GM18498 (cell line): ENCODE data around the gene PACRG.

Experiments used
- ATAC-seq: cut with Tn5 transposase; IDR thresholded peaks from one replicate; pipeline ENCODE4 v1.9.1; 2021; ENCODE audit warnings: mild to moderate bottlenecking, moderate library complexity; ENCODE audit not compliant: unreplicated experiment

PACRG gene

DNA sequence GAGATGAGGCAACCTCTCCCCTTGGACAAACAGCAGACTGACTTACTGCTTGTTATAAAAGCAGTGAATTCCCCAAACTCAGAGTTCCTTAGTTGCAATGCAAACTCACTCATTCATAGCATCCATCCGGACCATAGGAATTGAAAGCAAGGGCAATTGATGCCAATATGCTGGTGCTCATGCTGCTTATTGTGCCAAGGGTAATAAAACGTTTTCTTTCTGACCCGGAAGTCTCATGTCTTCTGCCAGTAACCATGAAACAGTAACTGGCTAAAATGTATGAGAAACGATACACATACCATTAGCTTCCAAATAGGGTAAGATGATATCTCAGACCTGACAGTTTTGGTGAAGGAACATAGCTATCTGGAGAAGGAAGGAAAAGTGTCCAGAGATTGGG is 18.3 kb upstream of the PACRG start:
- no peak for ATAC-seq

DNA sequence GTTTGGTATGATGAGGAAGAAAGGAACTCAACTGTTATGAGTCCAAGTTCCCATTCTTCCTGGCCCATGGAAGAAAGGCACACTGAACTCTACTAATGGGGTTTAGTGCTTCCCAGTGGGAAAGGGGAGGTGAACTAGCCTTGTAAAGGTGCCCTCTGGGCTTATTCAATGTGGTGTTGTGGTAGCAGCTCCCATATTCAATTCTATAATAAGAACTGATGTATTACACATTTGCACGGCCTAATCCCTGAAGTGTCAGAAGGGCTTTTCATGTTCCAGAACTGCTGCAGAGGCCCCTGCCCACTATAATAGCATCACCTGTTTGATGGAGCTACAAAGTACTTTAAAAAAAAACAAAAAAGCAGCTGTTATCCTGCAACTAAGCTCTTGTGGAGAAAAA is 17.4 kb upstream of the PACRG start:
- ATAC-seq, result no peak

DNA sequence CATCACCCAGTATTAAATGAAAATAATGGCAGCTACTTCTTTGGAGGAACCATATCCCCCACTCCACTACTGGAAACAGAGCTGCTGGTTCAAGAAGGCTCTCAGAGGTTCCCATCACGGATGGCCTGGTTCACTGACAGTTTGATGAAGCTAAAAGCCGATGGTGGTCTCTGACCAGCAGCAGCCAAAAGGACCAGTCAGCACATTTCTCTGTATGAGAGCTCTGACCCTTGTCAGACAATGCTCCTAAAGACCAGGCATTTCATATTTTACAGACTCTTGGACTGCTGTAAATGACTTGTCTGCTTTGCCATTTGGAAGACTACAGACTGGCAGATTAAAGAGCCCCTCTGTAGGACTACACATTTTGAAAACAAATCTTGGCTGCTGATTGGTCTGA is 16.8 kb upstream of the PACRG start:
- no peak for ATAC-seq

DNA sequence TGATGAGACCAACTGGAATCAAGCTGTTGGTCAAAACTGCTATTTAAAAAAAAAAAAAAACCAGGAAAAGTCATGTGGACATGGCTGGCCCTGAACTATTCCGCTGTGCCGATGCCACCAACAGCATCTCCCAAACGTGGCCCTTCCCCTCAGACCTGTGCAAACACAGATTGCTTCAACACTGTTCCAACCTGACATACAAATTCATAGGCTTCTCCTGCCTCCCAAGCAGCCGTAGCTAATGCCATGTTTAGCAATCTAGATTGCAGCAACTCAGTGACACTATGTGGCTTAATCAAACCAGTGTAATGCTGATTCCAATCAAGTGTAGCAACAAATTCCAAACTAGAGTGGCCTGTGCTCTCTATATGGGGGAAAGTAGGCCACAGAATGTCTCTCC is 16.4 kb upstream of the PACRG start:
- ATAC-seq, result no peak

DNA sequence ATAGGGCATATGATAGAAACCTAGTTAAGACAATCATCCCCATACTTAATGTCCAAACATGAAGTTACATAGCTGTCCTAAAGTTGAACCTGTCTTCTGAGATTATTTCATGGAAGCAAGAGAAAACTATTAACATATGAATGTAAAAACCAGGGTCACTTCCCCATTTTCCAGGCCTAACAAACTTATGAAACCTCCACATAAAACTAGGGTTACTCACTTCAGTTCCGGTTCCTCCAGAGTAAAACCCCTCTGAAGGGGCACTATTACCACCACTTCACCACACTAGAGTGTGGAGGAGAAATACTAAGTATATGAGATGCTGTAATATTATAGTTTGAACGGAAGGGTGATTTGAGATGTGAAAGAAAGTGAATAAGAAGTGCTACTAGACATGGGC is 15.1 kb upstream of the PACRG start:
- no peak for ATAC-seq

DNA sequence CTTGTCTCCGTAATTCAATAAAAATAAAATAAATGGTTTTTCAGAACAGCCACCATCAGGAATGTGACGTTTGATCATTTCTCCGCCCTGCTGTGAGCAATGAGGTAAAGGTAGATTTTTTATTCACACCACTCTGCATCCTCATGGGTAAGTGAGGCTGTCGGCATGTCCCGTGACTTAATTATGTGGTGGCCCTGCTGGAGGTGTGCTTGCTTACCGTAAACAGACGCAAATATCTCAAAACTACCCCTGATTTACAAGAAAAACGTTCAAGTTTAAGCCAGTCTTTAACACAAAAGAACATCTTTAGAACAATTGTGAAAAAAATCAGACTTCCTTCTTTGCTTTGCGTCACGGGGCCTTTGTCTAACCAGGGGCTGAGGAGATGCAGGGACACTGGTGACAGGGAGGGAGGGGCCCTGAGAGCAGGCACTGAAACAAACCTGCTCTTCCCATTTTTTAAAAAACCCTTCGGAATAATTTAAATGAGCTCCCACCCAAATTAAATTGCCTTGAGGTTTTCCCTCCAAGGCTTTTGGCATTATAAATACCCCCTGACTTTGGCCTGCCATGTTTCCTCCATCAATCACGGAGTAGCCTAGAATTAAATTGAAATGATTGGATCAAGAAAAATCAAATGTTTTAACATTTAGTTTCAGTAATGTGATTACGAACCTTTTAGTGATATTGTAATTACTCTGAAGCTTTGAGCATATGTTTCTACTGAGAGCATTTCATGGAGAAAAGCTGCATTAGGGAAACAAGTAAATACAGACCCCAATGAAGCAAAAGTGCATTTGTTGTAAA is 13.6 kb upstream of the PACRG start:
- no peak for ATAC-seq

DNA sequence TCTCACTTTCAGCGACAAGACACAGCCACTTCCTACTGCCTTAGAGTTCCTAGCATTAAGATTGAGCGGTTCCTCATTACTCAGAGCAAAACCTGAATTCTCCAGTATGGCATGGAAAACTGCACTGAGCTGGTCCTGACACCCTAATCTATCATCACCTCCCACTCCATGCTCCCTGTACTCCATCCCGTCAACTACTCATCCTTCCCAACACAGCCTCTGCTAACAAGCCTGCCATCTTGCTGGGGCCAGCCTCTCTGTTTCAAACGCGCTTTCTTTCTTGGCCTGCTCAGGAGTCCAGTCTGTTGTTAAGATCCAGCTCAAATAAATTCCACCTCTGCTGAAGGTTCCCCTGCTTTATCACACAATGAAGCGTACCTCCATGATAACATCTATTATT is 12.2 kb upstream of the PACRG start:
- ATAC-seq, result no peak

DNA sequence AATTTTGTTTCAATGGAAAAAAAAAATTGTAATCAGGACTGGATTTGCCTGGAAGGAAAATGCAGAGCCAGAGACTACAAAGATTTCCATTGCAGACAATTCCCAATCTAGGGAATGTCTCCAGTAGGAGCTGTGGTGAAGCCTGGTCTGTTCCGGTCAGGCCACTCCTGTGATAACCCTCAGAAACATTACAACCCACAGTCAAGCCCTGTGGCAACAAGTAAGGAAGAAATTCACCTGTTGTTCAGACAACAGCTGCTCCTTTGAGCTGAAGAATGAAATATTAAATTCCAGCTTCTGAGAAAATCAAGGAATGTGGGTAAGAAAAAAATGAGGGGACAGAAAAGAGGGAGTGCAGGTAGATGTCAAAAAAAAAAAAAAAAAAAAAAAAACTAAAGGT is 8.2 kb upstream of the PACRG start:
- no peak for ATAC-seq

DNA sequence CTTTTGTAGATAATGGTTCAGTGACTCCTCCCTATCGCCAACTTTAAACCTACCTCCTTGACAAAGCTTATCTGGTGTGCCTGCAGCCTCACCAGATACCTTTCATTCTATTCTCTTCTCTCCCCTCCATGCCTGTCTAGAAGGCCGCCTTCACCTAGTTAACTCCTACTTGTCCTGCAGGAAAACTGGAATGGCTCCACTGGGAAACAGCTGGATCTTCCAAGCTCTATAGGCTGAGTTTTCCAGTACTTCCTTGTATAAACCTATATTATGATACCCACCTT is 6.4 kb upstream of the PACRG start:
- ATAC-seq, result no peak

DNA sequence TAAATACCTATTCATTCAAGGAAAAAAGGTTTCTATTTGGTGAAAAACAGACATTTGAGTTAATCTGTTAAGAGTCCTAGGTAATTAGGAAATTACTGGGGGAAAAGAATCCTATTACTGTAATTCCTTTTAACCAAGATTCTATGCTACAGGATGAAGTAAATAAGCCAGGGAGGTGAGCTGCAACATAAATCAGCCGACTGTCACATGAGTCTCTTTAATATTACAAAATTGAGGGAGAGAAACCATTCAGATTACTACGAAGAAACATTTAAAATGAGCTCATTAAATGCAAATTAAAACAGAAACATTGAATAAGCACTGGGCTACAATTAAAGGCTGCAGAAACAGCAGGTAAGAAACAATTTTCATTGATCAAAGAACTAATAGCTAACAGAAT is 5.5 kb upstream of the PACRG start:
- no peak for ATAC-seq

DNA sequence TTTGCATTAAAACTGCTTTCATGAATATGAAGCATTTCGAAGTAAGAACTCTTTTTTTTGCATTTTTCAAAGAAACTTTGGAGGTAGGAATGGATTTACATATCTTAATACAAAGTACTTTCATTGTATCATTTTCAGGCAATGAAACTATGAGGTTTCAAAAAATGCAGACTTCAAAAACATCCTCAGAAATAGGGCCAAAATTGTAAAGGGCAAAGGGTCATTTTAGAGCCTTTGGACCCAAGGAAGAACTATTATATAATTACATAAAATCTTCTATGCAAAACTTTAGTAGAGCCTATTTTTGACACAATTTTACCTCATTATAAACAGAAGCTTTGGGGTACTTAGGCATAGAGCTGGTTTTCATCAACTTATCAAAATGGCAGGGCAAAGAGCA is 5.1 kb upstream of the PACRG start:
- no peak for ATAC-seq

DNA sequence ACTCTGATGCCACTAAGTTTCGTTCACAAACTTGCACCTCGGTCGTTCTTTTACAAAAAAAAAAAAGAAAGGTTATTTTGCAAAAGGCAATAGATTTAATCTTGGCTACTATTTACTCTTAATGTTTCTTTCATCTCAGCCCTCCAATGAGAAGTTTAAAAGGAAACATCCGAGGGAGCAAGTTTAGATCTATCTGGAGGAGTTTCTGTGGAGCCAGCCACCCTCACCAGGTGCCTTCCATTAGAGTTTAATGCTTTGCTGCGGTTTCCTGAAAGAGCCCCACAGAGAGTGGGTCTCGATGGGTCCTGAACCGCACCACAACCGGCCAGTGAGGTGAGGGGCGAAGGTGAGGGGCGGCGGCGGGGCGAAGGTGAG is 840 bp upstream of the PACRG start:
- ATAC-seq, result no peak

DNA sequence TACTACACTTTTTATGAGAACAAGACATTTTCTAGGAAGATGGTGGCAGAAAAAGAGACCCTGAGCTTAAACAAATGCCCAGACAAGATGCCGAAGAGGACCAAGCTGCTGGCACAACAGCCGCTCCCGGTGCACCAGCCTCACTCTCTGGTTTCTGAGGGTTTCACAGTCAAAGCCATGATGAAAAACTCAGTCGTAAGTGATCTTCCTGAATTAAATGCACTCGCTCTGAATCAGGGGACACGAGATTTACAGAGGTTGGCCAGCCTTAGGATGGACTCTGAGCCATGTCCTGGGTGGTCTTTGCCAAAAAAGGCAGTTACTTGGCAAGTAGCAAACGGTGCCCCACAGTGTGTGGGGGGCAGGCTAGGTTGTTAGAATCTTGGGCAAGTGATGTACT is 423 bp downstream of the PACRG start:
- no peak for ATAC-seq

DNA sequence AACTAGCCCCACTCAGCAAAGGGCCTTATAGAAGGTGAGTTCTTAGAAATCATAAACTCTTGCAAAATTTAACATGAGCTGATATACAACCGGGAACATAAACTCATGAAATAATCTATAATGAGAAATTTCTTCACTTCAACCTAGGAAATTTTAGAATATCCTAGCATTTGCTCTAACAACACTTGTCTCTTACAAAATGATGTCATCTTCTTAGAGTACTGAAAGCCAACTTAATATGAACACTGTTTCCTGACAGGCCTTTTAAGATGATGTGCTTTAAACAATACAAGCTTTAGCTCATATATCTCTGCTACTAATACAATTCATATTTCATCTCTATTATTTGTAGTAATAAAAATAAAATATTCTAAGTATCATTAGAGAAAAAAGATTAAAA is 932 bp downstream of the PACRG start:
- ATAC-seq, result no peak

DNA sequence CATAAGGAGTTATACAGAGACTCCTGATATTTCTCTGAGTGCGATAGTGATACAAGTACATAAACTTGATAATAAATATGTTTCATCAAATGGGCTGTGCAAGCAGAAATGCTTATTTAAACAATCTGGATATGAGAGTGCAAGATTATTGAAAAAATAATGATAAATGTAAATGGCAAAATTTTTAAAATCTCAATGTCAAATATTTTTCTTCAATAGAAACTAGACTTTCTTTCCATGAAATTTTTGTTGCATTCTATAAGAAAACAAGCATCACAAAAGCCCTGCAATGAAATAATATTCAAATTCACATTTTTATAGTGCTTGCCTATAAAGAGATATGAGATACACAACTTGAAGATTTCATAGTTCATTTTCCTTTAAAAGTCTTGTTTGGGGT is 2.7 kb downstream of the PACRG start:
- no peak for ATAC-seq

DNA sequence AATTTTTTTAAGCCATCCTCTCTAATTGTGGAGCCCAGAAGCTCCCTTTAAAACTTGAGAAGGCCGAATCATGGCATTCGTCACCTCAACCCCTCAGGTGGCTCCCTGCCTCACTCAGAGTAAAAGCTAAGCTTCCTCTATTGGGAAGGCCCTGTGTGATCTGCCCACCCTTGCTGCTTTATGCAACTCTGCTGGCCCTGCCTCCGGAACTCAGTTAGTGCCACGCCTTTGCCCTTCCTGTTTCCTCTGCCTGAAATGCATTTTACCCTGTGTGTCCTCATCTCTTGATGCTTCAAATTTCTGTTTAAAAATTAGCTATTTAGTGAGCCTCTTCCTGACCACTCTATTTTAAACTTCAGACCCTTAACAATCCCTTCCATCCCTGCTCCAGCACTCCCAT is 5.7 kb downstream of the PACRG start:
- no peak for ATAC-seq

DNA sequence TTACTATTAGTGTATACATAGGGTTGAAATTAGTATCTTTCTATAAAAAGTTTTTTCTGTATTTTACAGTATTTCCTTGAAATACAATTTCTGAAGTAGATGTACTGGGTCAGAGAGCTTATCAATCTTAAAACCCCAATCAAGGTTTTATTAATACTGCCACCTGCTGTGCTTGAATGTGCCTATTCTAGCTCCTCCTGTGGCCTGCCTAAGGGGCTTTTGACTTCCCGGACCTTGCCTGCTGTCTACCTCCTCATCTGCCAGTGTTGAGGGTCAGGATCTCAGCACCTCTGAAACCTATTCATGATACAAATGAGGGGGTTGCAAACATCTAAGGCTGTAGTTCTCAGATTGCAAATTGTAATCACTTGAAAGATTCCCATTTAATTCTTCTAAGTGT is 9.2 kb downstream of the PACRG start:
- no peak for ATAC-seq

DNA sequence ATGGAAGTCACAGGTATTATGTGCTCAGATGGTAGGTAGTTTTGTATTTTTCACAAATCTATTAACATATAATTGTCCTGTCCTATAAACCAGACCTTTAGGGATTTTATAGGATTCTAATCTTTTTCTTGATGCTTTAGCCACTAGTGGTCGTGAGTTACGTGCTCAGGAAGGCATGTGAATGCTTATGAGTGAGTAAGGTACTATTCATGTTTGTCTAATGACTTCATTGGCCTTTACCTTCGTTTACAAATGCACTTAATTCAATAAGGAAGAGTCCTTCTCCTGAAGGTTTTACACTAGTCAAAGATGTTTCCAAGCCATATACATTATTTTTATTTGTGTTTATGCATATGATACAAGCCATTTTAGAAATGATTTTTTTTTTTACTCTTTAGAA is 23.0 kb downstream of the PACRG start:
- ATAC-seq, result no peak

DNA sequence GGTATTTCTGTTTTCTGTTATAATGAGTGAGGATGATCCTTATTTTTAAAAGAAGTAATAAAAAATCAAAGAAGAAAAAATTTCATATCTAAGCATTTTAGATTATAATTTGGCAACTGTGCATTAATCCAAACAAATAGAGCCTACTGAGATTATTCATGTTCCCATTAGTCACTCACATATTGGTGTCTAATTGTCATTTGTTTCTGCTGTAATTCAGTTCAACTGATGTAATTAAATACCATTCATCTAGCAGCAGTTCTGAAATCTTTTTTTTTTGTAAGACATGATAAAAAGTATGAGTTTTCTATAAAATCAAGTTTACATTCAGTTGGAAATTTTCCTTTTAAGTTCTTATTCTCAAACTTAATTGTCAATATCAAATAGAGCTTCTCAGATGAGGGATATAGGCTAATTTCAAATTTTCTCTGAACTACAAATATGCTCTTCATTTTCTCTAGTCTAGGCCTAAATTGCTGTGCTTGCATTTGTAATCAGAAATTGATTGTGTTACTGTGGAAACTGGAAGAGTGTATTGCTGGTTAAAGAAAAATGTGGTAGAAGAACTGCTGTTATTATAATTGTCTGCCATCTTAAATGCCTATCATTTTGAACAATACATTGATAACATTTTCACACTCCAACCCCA is 23.6 kb downstream of the PACRG start:
- no peak for ATAC-seq

DNA sequence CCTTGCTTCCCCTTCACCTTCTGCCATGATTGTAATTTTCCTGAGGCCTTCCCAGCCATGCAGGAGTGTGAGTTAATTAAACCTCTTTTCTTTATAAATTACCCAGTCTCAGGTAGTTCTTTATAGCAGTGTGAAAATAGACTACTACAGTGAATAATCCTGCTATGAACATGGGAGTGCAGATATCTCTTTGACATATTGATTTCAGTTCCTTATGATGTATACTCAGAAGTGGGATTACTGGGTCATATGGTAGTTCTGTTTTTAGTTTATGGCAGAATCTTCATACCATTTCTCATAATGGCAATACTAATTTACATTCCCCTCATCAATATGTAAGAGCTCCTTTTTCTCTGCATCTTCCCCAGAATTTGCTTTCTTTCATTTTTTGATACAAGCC is 26.0 kb downstream of the PACRG start:
- ATAC-seq, result no peak

DNA sequence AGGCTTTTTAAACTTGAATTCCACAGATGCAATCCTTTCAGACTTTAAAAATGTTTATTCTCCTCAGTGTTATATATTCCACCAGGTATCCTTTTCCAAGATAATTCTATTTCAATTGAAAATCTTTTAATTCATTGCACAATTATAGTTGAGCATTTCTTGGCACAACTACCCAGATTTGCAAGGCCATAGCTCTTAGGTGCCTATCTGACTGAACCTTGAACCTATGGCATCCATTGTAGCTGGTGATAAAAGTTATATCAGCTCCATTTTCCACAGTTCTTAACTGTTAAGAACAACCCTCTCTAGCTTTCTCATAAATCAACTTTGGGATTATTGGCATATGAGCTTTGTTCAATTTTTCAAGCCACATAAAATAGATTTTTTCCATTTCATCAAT is 42.4 kb downstream of the PACRG start:
- ATAC-seq, result no peak

DNA sequence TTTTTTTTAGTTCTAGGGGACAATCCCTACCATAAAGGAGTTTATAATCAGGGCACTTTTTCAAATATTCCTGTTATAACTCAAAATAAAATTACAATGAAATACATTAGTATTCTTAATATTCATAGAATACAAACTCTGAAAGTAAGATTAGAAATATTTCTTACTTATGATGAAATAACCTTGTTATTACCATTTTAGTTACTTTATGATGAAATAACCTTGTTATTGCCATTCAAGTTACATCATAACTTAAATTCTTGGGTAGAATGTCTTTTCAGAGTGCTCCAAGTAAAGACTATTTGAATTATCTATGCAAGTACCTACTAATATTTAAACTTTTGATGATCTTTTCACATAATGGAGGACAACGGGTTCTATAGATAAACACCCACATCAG is 43.2 kb downstream of the PACRG start:
- ATAC-seq, result no peak

DNA sequence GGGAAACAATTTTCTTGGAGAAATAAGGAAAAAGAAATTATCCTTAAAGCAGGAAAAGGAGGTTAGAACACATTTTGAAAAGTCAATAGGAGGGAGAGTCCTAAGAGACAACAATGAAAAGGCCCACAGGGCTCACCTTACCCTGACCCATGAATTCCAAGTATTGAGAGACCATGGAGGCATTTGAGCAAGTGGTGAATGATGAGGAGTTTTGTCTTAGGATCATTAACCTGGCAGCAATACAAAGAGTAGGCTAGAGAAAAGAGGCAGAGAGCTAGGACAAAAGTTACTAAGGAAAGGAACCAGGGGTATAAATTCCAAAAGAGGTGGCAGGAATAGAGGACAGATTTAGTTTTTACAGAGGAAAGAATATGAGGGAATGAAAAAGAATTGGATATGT is 44.7 kb downstream of the PACRG start:
- no peak for ATAC-seq
